Cardiac septum (tissue), 1 donor: ENCODE measurements around the gene RBM47. TPM values are rescaled to one million over a fixed set of nuclear protein-coding genes. Genes with fewer than 3 reads are reported as not detected.
A peak's percentile ranks its signal among the peaks of the same experiment; 100 is the strongest.
"Not testable (repeated sequence)": the region's sequence is repeated elsewhere in the genome, so short reads cannot be mapped to it uniquely, and the experiment has no call there.

Experiments
- DNase-seq: peaks from one replicate; pipeline ENCODE4 v3.0.0-alpha.2; 2020; ENCODE audit warnings: low spot score
- intact Hi-C: fragments of 100-400 bp; cut with DNase I; formaldehyde crosslinking; loops from one replicate; pipeline ENCODE4 v1.14.0; 2022
- microRNA-seq: library from miRNA; unstranded; fragments of <30 nt; microRNA quantifications from one replicate; pipeline ENCODE4 v1.2.0, GENCODE V29; 2020
- total RNA-seq: library from RNA; stranded (reverse); fragmentation: NEBNext Ultra II Directional; extraction: Animal tissue kit (Norgen Biotek cat#: 25700); gene quantifications from one replicate; pipeline ENCODE4 v1.2.1, GENCODE V29; 2021
- donor health status: DM: no; HTN: no; CAD: no.

RBM47 gene
- total RNA-seq, 1 donor from 2014 or later = 3.3 TPM

DNA sequence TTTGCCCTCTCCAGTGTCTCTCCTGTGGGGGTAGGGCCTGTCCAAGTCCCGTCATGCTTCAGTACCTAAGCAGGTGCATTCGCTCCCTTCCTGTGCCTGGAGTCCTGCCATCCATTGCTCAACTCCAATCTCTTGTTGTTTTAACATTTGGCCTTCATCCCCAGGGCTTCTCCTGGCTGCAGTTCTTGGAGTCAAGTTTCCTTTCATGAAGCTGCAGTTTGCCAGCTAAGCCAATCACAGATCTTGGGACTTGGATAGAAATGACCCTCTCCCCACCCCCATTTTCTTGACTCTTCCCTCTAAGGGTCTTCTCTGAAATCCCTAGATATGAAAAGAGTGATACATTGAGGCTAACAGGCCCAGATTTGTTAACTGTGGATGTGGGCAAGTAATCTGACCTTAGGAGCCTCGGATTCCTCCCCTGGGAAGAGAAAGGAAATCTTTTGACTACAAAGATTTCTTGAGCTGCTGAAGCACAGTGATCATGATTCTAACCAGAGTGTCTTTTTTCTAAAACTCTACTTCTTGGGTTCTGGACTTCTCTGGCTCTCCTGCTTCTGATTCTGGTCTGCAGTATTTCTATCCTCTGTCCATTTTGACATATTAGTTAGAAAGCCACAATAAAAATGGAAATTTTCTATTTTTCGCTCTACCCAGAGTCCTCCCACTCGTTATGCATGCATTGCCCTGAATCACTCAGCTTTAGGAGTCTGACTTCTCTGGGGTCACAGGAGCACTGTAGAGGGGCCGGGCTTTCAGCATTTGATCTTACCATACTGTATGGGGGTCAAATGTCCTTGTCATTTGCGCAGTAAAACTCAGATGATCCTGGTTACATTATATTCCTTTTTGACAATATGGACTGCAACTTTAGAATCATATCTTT is 233.5 kb downstream of the RBM47 start:
- intact Hi-C loops = no loop called here
- no peak for DNase-seq

DNA sequence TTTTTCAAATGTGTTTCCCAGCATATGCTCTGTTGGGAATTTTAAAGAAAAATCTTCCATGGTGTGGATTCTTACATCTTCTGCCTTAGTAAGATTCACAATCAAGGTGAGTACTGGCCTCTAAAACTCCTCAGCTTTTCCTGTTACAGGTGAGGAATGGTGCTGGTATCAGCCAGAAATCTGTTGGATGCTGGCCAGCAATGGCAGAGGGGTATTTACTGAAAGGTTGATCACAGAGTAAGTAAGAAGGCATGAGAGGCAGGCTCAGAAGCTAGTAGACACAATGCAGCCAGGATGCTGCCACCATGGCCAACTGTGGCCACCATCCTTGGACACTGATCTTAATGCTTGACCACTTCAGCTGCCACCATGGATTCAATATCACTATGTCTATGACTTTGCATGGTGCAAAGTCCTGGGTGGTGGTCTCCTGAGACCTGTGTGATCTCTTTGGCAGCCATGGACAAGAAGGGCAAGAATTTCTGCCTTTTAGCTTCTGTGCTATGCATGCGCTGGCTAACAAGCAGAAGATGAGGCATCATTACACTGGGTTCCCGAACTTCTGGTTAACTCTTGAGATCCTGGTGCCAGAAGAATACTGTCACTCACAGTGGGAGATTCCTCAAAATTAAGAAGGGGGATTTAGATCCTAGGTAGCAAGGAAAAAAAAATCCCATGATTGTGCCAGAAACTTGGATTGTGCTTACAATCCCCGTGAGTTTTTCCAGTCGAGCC is 234.3 kb downstream of the RBM47 start:
- DNase-seq = no peak
- intact Hi-C loops = no loop called here

DNA sequence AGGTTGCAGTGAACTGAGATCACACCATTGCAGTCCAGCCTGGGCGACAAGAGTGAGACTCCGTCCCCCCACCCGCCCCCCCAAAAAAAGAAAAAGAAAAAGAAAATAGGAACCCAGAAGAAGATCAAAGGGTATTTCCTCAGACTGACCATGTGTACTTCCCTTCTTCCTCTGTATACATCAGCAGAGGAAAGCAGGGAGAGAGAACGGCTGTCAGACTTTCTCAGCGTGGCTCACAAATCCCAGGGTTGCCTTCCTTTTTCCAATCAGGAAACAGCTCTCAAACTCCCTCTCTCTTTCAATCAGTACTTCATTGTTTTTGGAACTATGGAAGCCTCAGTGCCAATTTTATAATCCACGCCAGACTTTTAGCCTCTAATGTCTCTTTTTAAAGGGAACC is 235.4 kb downstream of the RBM47 start:
- intact Hi-C loops = no loop called here
- no peak for DNase-seq

DNA sequence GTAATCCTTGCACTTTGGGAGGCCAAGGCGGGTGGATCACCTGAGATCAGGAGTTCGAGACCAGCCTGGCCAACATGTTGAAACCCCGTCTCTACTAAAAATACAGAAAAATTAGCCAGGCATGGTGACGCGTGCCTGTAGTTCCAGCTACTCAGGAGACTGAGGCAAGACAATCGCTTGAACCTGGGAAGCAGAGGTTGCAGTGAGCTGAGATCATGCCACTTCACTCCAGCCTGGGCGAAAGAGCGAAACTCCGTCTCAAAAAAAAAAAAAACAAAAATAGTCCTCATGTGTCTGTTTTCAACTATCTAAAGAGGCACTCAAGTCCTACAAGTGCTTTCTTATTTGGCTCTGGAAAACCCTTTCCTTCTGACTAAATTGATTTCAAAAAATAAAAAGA is 237.4 kb downstream of the RBM47 start:
- peak; percentile 36 for DNase-seq
- intact Hi-C loops = not testable (repeated sequence)

DNA sequence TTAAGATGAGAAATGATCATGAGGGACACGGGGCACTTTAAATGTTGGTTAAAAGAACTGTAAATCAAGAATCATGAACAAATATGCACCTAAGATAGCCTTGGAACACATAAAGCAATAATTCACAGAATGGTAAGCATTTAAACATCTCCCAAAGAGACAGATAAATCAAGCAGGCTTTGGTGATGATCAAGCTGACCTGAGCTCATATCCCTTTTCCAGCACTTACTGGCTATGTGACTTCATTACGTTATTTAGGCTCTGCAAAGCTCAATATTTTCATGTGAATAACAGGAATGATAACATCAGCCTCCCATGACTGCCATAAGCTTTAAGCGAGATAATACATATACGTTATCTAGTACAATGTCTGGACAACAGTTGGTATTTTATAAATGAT is 239.7 kb downstream of the RBM47 start:
- intact Hi-C loops = no loop called here

DNA sequence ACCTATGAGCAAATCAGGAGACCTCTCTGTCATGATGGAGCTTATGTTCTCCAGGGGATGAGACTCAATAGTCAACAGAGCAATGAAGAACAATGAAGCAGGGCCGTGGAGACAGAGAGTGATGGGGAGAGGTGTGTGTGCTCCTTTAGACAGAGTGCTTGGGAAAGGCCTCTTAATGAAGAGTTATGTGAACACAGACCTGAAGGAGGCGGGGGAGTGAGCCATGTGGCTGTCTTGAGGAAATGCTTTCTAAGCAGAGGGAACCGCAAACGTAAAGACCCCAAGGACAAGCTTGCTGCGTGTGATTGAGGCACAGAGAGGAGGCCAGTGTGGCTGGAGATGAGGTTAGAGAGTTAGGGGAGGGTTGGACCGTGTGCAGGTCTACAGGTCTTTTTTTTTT is 241.4 kb downstream of the RBM47 start:
- intact Hi-C loops = no loop called here
- peak; percentile 39 for DNase-seq

More for the DNA sequence above, 239.7 kb downstream of the RBM47 start:
- DNase-seq = no peak

DNA sequence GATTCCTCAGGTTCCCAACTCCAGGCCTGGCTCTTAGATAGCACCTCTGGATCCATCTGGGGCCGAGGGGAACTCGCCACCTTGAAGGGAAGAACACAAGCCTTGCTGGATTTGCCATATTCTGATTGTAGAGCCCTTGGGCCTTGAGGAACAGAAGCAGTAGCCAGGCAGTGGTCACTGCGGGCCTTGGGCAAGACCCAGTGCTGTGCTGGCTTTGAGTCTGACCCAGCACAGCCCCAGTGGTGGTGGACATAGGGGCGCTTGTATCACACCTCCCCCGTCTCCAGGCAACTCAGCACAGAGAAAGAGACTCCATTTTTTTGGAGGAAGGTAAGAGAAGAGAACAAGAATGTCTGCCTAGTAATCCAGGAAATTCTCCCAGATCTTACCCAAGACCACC is 249.0 kb downstream of the RBM47 start:
- peak; percentile 4 for DNase-seq
- intact Hi-C loops = no loop called here

DNA sequence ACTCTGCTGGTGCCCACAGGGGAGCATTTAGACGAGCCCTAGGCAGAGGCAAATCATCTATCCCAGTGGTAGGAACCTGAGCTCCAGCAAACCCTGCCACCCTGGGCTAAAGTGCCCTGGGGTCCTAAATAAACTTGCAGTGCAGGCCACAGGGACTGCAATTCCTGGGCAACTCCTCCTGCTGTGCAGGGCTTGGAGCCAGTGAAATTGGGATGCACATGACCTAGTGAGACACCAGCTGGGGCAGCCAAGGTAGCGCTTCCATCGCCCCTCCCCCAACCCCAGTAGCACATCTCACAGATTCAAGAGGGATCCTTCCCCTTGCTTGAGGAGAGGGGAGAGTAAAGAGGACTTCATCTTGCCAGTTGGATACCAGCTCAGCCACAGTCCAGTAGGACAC is 250.4 kb downstream of the RBM47 start:
- intact Hi-C loops = no loop called here
- DNase-seq = peak; percentile 20

DNA sequence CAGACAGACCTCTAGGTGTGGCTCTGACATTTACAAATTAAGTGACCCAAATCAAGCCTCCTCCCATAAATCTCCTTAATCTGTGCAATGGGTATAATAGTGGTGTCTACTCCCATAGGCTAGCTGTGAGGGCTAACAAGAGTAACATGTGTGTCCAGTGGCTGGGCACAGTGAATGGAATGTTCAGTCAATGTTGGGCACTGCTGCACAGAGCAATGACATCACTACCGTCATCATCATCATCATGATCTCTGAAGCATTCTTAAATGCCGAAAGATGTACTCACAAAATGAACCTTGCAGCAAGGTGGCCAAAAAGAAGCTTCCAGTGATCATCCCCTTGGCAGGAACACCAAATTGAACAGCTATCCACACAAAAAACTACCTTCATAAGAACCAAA is 251.0 kb downstream of the RBM47 start:
- intact Hi-C loops = no loop called here
- DNase-seq = peak; percentile 1

DNA sequence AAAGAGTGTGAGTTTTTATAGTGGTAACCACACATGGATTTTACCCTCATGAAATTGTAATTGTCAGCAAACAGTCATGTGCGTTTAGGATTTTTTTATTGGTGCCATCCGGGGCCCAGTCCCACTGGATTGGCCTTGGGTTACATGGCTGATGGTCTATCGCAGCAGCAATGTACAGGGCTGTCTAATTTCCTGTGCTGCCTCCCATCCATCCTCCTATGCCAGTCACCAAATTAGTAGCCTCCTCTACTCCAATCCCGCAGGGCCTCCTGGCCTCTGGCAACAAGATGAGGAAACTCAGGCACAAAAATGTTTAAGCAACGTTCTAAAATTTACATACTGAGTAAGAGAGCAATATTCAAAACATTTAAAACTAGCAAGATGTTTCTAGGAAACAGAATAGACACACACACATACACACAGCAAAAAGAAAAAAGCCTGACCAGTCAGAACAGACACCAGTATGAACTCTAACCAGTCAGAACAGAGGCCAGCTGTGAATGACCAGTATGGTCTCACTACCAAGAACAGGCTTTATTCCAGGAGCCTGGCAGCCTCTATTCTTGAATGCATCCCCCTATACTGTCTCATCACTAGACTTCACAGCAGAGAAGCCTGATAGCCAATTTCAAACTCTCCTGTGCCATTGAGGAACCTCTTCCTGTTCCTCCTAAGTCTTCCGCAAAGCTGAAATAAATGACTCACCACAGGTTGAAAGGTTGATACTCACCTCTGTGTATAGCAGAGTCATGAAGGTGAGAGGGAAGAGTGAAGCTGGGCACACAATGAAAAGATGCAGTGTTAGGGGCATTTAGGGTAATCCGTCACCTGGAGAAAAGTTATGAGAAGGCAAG is 251.9 kb downstream of the RBM47 start:
- DNase-seq = peak; percentile 10
- intact Hi-C loops = no loop called here

DNA sequence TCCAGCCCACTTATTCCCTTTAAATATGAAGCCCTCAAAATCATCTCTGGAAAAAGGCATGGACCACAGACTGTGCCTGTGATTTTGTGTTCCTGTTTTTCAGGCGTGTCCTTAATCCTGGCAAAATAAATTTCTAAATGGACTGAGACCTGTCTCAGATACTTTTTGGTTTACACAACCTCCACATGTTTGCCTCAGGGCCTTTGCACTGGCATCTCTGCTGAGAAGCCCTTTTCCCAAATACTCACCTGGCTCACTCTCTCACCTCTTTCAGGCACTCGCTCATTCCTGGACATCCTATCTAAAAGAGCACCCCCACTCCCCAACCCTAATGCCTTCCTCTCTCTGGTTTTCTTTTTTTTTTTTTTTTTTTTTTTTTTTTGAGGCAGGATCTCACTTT is 254.0 kb downstream of the RBM47 start:
- DNase-seq = peak; percentile 6
- intact Hi-C loops = no loop called here

DNA sequence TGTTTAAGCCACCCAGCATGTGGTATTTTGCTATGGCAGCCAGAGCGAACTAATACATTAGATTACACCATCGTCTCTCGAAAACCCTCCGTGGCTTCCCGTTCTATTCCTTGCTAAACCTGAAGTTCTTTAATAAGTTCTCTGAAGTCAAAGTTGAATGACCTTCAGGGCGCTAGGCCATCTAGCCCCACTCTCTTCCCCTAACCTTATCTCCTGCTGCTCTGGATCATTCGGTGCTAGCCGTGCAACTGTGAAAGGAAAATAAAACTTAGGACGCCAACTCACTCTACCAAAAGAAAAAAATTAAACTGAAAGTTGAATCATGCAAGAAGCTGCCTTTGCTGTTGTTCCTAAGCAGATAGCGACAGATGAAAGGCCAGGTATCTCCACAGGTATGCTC is 254.6 kb downstream of the RBM47 start:
- DNase-seq = no peak
- intact Hi-C loops = no loop called here

DNA sequence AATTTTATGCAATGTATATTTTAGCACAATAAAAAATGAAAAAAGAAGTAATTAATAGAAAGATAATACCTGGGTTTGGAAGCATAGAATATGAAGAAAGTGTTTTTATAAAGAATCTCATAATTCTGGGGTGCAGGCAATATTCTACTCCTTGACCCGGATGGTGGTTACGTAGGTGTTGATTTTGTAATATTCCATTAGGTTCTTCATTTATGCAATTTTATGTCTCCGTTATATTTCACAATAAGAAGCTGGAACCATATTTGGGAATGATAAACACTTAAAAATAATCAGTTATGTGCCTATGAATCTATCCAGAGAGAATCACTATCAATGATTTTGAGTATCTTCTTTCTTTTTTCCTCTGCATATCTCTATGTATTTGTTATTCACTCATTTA is 256.0 kb downstream of the RBM47 start:
- DNase-seq = no peak

More for the DNA sequence above, 256.0 kb downstream of the RBM47 start:
- intact Hi-C loops = no loop called here

Small RNA genes lying within 50 kb of the gene (microRNA-seq; reads per million reads assigned to microRNA genes)
- not detected for gene MIR4802

Other genes with a start within 250 kb of the RBM47 start
- not detected for gene NSUN7, start 120.1 kb upstream of the RBM47 start, total RNA-seq